DOHH2 (cell line): Measurements from ENCODE around the gene NYAP2.

Experiments used
- EZH2phosphoT487 ChIP-seq: fragments of 200-600 bp; sonication (generic); IDR thresholded peaks from 2 replicates; pipeline ENCODE4 v1.6.1; 2017; ENCODE audit warnings: borderline replicate concordance, mild to moderate bottlenecking, antibody characterized with exemption, low read length, moderate library complexity, mixed read lengths
- TF ChIP-seq, protein P1 (sequence below): fragments of 200-600 bp; sonication (generic); IDR thresholded peaks from one replicate; pipeline ENCODE4 v1.5.1; 2014; ENCODE audit warnings: antibody characterized with exemption, mild to moderate bottlenecking, low read depth, low read length; ENCODE audit not compliant: poor library complexity, severe bottlenecking

DNA sequence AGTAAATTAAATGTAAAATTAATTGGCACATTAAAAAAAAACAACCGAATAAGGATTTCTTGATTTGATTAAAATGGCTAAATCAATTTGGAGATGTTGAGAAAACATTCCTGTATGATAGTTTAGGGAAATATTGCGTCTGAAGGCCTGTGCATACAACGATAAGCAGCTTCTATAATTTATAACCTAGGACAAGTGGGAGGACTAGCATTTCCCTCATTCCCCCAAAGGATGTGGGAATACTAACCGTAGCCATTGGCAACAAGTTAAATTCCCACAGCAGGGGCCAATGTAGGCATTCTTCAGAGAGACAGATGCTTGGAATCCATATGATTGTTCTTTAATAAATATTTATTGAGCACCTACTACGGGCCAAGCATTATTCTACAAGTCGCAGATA is 134.5 kb downstream of the NYAP2 start:
- TF ChIP-seq, protein P1, sequence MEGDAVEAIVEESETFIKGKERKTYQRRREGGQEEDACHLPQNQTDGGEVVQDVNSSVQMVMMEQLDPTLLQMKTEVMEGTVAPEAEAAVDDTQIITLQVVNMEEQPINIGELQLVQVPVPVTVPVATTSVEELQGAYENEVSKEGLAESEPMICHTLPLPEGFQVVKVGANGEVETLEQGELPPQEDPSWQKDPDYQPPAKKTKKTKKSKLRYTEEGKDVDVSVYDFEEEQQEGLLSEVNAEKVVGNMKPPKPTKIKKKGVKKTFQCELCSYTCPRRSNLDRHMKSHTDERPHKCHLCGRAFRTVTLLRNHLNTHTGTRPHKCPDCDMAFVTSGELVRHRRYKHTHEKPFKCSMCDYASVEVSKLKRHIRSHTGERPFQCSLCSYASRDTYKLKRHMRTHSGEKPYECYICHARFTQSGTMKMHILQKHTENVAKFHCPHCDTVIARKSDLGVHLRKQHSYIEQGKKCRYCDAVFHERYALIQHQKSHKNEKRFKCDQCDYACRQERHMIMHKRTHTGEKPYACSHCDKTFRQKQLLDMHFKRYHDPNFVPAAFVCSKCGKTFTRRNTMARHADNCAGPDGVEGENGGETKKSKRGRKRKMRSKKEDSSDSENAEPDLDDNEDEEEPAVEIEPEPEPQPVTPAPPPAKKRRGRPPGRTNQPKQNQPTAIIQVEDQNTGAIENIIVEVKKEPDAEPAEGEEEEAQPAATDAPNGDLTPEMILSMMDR: no peak
- no peak for TF ChIP-seq EZH2phosphoT487
